MCF 10A (cell line): ENCODE results near the gene ZNF134. TPM values are rescaled to one million over a fixed set of nuclear protein-coding genes. Genes with fewer than 3 reads are reported as not detected.
A peak's percentile ranks its signal among the peaks of the same experiment; 100 is the strongest.

Source experiments
- BruUV-seq: library from RNA; stranded (reverse); fragments of 400-500 nt; replicated peaks from 2 replicates; lab custom pipeline; 2021; lab: Mats Ljungman, UMichigan
- CTCF ChIA-PET: fragments of 300-600 bp; sonication (Branson Sonifier 250); formaldehyde crosslinking; extraction: SDS; loops from one replicate; lab custom pipeline; 2021; ENCODE audit warnings: antibody characterized with exemption, inconsistent platforms; lab: Yijun Ruan, JAX
- POLR2A ChIA-PET: fragments of 300-600, 350-650 bp; sonication (Branson Sonifier 250); formaldehyde crosslinking; extraction: SDS; loops from one replicate; lab custom pipeline; 2020; ENCODE audit warnings: antibody characterized with exemption, inconsistent platforms; lab: Yijun Ruan, JAX
- DNase-seq: peaks from one replicate; pipeline ENCODE4 v3.0.0-alpha.2; 2018; ENCODE audit not compliant: unreplicated experiment
- H3K27ac Mint-ChIP-seq: one replicate; pipeline ENCODE4 v1.8.0; 2022; ENCODE audit warnings: mild to moderate bottlenecking, low read depth, mixed read lengths; ENCODE audit not compliant: unreplicated experiment
- H3K27me3 Mint-ChIP-seq: one replicate; pipeline ENCODE4 v1.8.0; 2022; ENCODE audit warnings: mixed read lengths; ENCODE audit not compliant: insufficient read depth, unreplicated experiment
- H3K36me3 Mint-ChIP-seq: one replicate; pipeline ENCODE4 v1.8.0; 2022; ENCODE audit warnings: mild to moderate bottlenecking, moderate library complexity, mixed read lengths; ENCODE audit not compliant: insufficient read depth, unreplicated experiment
- H3K4me1 Mint-ChIP-seq: one replicate; pipeline ENCODE4 v1.8.0; 2022; ENCODE audit warnings: mixed read lengths; ENCODE audit not compliant: insufficient read depth, unreplicated experiment
- H3K4me3 Mint-ChIP-seq: one replicate; pipeline ENCODE4 v1.8.0; 2022; ENCODE audit warnings: mild to moderate bottlenecking, moderate library complexity, mixed read lengths; ENCODE audit not compliant: unreplicated experiment
- H3K9me3 Mint-ChIP-seq: one replicate; pipeline ENCODE4 v1.8.0; 2022; ENCODE audit warnings: mixed read lengths; ENCODE audit not compliant: unreplicated experiment
- intact Hi-C: fragments of 100-400 bp; cut with micrococcal nuclease; formaldehyde crosslinking; loops from 2 replicates; pipeline ENCODE4 v1.14.1; 2022
- total RNA-seq: library from RNA; stranded (reverse); gene quantifications from 2 replicates; pipeline ENCODE4 v1.2.3, GENCODE V29; 2022
- TF ChIP-seq, protein P1 (sequence below): fragments of 200-600 bp; IDR thresholded peaks from one replicate; pipeline ENCODE4 v1.8.0; 2022; ENCODE audit warnings: antibody characterized with exemption, mild to moderate bottlenecking; ENCODE audit not compliant: unreplicated experiment

Gene ZNF134
- total RNA-seq, 1 experiment from 2014 or later, result 16.4 TPM

DNA sequence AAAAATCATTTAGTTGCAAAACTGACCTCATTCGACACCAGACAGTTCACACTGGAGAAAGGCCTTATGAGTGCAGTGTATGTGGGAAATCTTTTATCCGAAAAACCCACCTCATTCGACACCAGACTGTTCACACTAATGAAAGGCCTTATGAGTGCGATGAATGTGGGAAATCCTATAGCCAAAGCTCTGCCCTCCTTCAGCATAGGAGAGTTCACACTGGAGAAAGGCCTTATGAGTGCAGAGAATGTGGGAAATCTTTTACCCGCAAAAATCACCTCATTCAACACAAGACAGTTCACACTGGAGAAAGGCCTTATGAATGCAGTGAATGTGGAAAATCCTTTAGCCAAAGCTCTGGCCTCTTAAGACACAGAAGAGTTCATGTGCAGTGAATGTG lies 7.1 kb upstream of the ZNF134 start:
- intact Hi-C loops, result no loop called here
- TF ChIP-seq, protein P1, sequence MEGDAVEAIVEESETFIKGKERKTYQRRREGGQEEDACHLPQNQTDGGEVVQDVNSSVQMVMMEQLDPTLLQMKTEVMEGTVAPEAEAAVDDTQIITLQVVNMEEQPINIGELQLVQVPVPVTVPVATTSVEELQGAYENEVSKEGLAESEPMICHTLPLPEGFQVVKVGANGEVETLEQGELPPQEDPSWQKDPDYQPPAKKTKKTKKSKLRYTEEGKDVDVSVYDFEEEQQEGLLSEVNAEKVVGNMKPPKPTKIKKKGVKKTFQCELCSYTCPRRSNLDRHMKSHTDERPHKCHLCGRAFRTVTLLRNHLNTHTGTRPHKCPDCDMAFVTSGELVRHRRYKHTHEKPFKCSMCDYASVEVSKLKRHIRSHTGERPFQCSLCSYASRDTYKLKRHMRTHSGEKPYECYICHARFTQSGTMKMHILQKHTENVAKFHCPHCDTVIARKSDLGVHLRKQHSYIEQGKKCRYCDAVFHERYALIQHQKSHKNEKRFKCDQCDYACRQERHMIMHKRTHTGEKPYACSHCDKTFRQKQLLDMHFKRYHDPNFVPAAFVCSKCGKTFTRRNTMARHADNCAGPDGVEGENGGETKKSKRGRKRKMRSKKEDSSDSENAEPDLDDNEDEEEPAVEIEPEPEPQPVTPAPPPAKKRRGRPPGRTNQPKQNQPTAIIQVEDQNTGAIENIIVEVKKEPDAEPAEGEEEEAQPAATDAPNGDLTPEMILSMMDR, result no peak
- BruUV-seq, result no TSS peak
- DNase-seq, result no peak
- POLR2A ChIA-PET, result no interaction called here
- Mint-ChIP-seq H3K4me3 (no peak overlapping the region), H3K9me3 (peaks cover 29% of the 10 kb centered on the region), H3K36me3 (peaks cover 17% of the 10 kb centered on the region), H3K27me3 (no peaks in the 10 kb centered on the region), H3K4me1 (no peaks in the 10 kb centered on the region), H3K27ac (no peak overlapping the region)
- CTCF ChIA-PET, result interaction anchor here (0.6 to 0.7 kb wide), 3 partner anchors 73 to 455 kb away, joined by 3 to 4 read pairs (median 3); no protein-coding TSS in a partner anchor

DNA sequence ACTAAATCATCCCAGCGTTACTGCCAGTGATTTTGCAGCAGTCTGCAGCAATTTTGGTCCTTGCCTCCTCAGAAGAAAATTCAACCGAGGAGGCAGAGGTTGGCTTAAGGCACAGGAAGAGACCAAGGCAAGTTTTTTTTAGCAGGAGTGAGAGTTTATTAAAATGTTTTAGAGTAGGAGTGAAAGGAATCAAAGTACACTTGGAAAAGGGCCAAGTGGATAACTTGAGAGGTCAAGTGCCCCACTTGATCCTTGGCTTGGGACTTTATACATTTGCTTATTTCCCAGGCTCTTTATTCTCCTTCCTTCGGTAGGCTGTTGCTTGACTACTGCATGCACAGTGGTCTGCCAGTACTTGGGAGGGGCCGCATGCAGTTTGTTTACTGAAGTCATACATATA lies 2.9 kb upstream of the ZNF134 start:
- Mint-ChIP-seq H3K4me3 (no peak overlapping the region), H3K4me1 (peaks cover 16% of the 10 kb centered on the region), H3K36me3 (peaks cover 30% of the 10 kb centered on the region), H3K9me3 (peaks cover 28% of the 10 kb centered on the region), H3K27me3 (no peaks in the 10 kb centered on the region), H3K27ac (no peak overlapping the region)
- no TSS peak for BruUV-seq
- intact Hi-C loops, result no loop called here
- no peak for DNase-seq
- ChIA-PET CTCF (no interaction called here), POLR2A (no interaction called here)
- TF ChIP-seq, protein P1, result no peak

DNA sequence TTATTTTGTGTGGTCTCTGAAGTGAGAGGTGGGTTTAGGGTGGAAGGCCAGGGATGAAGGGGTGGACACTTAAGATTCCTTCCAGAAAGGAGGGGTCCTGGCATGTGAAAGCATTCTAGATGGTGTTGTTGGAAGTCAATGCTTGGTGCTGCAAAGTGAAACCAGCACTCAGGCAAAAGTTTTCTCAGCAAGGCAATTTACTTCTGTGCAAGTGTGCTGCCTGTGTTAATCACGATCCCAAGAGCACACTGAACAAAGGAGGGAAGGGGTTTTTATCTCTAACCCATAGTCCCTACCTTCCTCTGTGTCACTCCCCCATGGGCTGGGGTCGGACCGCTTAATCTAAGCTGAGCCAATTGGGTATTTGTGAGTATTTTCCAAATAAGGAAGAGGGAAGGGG lies 1.3 kb downstream of the ZNF134 start:
- intact Hi-C loops, result no loop called here
- Mint-ChIP-seq H3K4me3 (peak overlapping the region; percentile 83), H3K27me3 (no peaks in the 10 kb centered on the region), H3K4me1 (peaks cover 16% of the 10 kb centered on the region), H3K27ac (peak overlapping the region; percentile 86), H3K36me3 (peaks cover 54% of the 10 kb centered on the region), H3K9me3 (peaks cover 64% of the 10 kb centered on the region)
- ChIA-PET CTCF (interaction anchor here (0.6 kb wide), 1 partner anchor 178 kb away, joined by 3 read pairs; no protein-coding TSS in a partner anchor), POLR2A (interaction anchor here (2.3 kb wide), 1 partner anchor 18 kb away, joined by 16 read pairs; the partner anchor contains the start of gene ZNF211)
- BruUV-seq, result no TSS peak
- TF ChIP-seq, protein P1, result no peak
- DNase-seq, result no peak

DNA sequence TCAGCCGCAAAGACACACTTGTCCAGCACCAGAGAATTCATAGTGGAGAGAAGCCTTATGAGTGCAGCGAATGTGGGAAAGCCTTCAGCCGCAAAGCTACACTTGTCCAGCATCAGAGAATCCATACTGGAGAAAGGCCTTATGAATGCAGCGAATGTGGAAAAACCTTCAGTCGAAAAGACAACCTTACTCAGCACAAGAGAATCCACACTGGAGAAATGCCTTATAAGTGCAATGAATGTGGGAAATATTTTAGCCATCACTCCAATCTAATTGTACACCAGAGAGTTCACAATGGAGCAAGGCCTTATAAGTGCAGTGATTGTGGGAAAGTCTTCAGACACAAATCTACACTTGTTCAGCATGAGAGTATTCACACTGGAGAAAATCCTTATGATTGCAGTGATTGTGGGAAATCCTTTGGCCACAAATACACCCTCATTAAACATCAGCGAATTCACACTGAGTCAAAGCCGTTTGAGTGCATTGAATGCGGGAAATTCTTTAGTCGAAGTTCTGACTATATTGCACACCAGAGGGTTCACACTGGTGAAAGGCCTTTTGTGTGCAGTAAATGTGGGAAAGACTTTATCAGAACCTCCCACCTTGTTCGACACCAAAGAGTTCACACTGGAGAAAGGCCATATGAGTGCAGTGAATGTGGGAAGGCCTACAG lies 6.8 kb downstream of the ZNF134 start:
- DNase-seq, result no peak
- Mint-ChIP-seq H3K9me3 (peaks cover 37% of the 10 kb centered on the region), H3K36me3 (peaks cover 76% of the 10 kb centered on the region), H3K4me1 (peaks cover under 1% of the 10 kb centered on the region), H3K27ac (no peak overlapping the region), H3K4me3 (no peak overlapping the region), H3K27me3 (no peaks in the 10 kb centered on the region)
- TF ChIP-seq, protein P1, result no peak
- intact Hi-C loops, result no loop called here
- ChIA-PET CTCF (no interaction called here), POLR2A (no interaction called here)
- TSS peak; percentile 8 for BruUV-seq
